Esophagus muscularis mucosa (tissue), 4 donors: ENCODE data around the gene SLC7A7. TPM values are rescaled to one million over a fixed set of nuclear protein-coding genes. Genes with fewer than 3 reads are reported as not detected.
"Not testable (repeated sequence)": the region's sequence is repeated elsewhere in the genome, so short reads cannot be mapped to it uniquely, and the experiment has no call there.

Experiments
- DNase-seq: peaks from one replicate; pipeline ENCODE4 v3.0.0-alpha.2; 2017; ENCODE audit errors: extremely low spot score
- H3K27ac ChIP-seq, 4 donors: fragments of 200-600 bp; sonication (generic); replicated peaks in 1 of 4; 1 replicate in 3 of 4; 2 replicates in 1 of 4; pipeline ENCODE4 v1.5.1; 2016 to 2019; ENCODE audit warnings: mild to moderate bottlenecking in 1 of 4
- H3K27me3 ChIP-seq, 4 donors: fragments of 200-600 bp; sonication (generic); one replicate each; pipeline versions ENCODE4 v1.5.1 to v1.6.0; 2016 to 2019
- H3K36me3 ChIP-seq, 4 donors: fragments of 200-600 bp; sonication (generic); one replicate each; pipeline ENCODE4 v1.5.1; 2016 to 2019
- H3K4me1 ChIP-seq, 4 donors: fragments of 200-600 bp; sonication (generic); one replicate each; pipeline ENCODE4 v1.5.1; 2016 to 2019
- H3K4me3 ChIP-seq, 4 donors: fragments of 200-600 bp; sonication (generic); 1 replicate in 2 of 4; 2 replicates in 2 of 4; pipeline ENCODE4 v1.5.1; 2016 to 2019; ENCODE audit warnings: mild to moderate bottlenecking in 4 of 4, moderate library complexity in 1 of 4
- H3K9me3 ChIP-seq, 4 donors: fragments of 200-600 bp; sonication (generic); 1 replicate in 3 of 4; 2 replicates in 1 of 4; pipeline ENCODE4 v1.5.1; 2016 to 2019
- EP300 ChIP-seq: sonication (generic); formaldehyde crosslinking; IDR thresholded peaks from one replicate; pipeline ENCODE4 v1.6.1; 2017; ENCODE audit warnings: antibody characterized with exemption
- POLR2A ChIP-seq: fragments of 450-650 bp; IDR thresholded peaks from one replicate; pipeline ENCODE4 v1.6.1; 2017; ENCODE audit warnings: antibody characterized with exemption, moderate library complexity, mild to moderate bottlenecking, low read depth
- POLR2AphosphoS5 ChIP-seq, 2 donors: sonication (generic); formaldehyde crosslinking; IDR thresholded peaks; one replicate each; pipeline ENCODE4 v1.6.1; 2017; ENCODE audit warnings: antibody characterized with exemption in 2 of 2
- WGBS: methylation state at CpG from one replicate; pipeline ENCODE4 v1.1.5; 2018; 5-methylcytosine and 5-hydroxymethylcytosine counted together
- intact Hi-C: fragments of 100-400 bp; cut with DNase I; formaldehyde crosslinking; loops from one replicate; pipeline ENCODE4 v1.15.1; 2023
- small RNA-seq, 3 donors: library from RNA; depleted of rRNA; stranded (forward); fragments of <200 nt; gene quantifications; one replicate each; pipeline ENCODE3, GENCODE V24; 2016
- total RNA-seq, 4 donors: library from RNA; depleted of rRNA; stranded (reverse); fragments of >200 nt; gene quantifications; one replicate each; pipeline versions ENCODE4 v1.1.0 to v1.2.1, GENCODE V29; 2016
- TF ChIP-seq, protein P1 (sequence below), 3 experiments: fragments of 200-600 bp in 2 of 3; fragments of 450-650 bp in 1 of 3; sonication (generic) in 2 of 3; IDR thresholded peaks; one replicate each; pipeline ENCODE4 v1.5.1; 2017 to 2019; ENCODE audit warnings: antibody characterized with exemption in 3 of 3, mild to moderate bottlenecking in 2 of 3, moderate library complexity in 1 of 3

Gene SLC7A7
- total RNA-seq, 4 donors from 2014 or later: 9.6 to 22.9 (median 15.3) TPM

DNA sequence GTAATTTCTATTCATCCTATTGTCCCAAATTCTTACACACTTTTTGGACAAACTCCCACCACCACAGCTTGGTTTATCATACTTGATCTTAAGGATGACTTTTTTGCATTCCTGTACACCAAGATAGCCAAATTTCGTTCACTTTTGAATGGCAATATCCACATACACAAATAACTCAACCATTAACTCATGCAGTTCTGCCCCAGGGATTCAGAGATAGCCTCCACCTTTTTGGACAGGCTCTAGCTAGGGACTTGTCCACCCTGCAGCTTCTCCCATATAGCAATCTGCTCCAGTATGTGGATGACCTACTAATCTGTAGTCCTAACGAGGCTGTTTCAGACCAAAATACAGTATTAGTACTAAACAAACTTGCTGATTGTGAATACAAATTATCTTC lies 81.4 kb downstream of the SLC7A7 start:
- TF ChIP-seq, protein P1, sequence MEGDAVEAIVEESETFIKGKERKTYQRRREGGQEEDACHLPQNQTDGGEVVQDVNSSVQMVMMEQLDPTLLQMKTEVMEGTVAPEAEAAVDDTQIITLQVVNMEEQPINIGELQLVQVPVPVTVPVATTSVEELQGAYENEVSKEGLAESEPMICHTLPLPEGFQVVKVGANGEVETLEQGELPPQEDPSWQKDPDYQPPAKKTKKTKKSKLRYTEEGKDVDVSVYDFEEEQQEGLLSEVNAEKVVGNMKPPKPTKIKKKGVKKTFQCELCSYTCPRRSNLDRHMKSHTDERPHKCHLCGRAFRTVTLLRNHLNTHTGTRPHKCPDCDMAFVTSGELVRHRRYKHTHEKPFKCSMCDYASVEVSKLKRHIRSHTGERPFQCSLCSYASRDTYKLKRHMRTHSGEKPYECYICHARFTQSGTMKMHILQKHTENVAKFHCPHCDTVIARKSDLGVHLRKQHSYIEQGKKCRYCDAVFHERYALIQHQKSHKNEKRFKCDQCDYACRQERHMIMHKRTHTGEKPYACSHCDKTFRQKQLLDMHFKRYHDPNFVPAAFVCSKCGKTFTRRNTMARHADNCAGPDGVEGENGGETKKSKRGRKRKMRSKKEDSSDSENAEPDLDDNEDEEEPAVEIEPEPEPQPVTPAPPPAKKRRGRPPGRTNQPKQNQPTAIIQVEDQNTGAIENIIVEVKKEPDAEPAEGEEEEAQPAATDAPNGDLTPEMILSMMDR (IDR thresholded peaks at IDR 0.05): no peak
- TF ChIP-seq POLR2A (no peak), EP300 (no peak), POLR2AphosphoS5 (IDR thresholded peaks at IDR 0.05) (no peak)
- no peak for DNase-seq
- Histone ChIP-seq H3K27me3 (no peaks in the 10 kb centered on the region), H3K36me3 (no peaks in the 10 kb centered on the region), H3K4me1 (no peaks in the 10 kb centered on the region), H3K4me3 (no peak overlapping the region), H3K27ac (no peak overlapping the region), H3K9me3 (no peaks in the 10 kb centered on the region)
- intact Hi-C loops: no loop called here
- WGBS: 47% methylated on average over 2 of the region's 2 CpGs

DNA sequence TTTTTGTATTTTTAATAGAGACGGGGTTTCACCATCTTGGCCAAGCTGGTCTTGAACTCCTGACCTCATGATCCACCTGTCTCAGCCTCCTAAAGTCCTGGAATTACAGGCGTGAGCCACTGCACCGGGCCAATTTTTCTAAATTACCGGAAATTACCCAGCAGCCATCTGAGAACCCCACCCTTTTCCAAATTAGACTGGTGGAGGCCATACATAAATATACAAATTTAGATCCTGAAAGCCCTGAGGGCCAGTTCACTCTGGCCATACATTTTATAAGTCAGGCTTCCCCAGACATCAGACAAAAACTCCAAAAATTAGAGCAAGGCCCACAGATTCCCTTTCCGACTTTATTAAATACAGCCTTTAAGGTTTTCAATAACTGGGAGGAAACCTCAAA lies 83.2 kb downstream of the SLC7A7 start:
- intact Hi-C loops, H3K36me3 ChIP-seq, H3K27ac ChIP-seq, H3K9me3 ChIP-seq, H3K27me3 ChIP-seq, DNase-seq, H3K4me1 ChIP-seq, H3K4me3 ChIP-seq: not testable (repeated sequence)
- 91% methylated on average over 5 of the region's 5 CpGs for WGBS

DNA sequence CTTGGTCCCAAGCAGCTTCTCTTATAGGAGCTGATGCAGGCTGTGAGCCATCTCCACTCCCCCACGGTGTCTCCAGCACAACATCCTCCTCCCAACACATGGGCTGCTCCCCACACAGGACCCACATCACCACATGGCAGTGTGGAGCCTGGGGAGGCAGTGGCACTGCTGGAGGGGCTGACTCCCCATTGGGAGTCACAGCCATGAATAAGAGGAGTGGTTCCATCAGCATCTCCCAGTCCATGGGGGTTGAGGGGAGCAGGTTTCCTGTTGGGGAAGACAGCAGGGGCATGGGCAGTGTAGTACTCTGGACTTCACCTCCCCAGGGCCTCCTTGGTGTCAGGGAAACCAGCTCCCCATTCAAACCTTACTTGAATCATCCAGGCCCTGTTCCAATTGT lies 89.2 kb downstream of the SLC7A7 start:
- Histone ChIP-seq H3K36me3 (no peaks in the 10 kb centered on the region), H3K9me3 (peaks cover 0 to 4% (median 0%) of the 10 kb centered on the region in 4 donors)

DNA sequence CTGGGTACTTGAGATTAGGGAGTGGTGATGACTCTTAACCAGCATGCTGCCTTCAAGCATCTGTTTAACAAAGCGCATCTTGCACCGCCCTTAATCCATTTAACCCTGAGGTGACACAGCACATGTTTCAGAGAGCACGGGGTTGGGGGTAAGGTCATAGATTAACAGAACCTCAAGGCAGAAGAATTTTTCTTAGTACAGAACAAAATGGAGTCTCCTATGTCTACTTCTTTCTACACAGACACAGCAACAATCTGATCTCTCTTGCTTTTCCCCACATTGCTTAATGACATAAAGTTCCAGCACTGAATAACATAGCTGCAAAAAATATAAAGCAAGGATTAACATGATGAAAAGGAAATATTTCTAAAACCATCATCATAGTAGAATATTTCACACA lies 89.9 kb downstream of the SLC7A7 start:
- H3K27ac ChIP-seq, H3K36me3 ChIP-seq, H3K4me3 ChIP-seq, DNase-seq, intact Hi-C loops, H3K9me3 ChIP-seq, H3K27me3 ChIP-seq, H3K4me1 ChIP-seq: not testable (repeated sequence)
- 65% methylated on average over 3 of the region's 3 CpGs for WGBS

More for the DNA sequence above, 89.2 kb downstream of the SLC7A7 start:
- TF ChIP-seq POLR2AphosphoS5 (IDR thresholded peaks at IDR 0.05): no peak
- TF ChIP-seq, protein P1 (IDR thresholded peaks at IDR 0.05): no peak
- intact Hi-C loops: no loop called here
- 83% methylated on average over 1 of the region's 1 CpG for WGBS
- H3K27ac ChIP-seq: no peak overlapping the region
- H3K27me3 ChIP-seq: peaks cover 0 to 9% (median 0%) of the 10 kb centered on the region in 4 donors
- DNase-seq: no peak
- no peaks in the 10 kb centered on the region for H3K4me1 ChIP-seq
- H3K4me3 ChIP-seq: no peak overlapping the region

DNA sequence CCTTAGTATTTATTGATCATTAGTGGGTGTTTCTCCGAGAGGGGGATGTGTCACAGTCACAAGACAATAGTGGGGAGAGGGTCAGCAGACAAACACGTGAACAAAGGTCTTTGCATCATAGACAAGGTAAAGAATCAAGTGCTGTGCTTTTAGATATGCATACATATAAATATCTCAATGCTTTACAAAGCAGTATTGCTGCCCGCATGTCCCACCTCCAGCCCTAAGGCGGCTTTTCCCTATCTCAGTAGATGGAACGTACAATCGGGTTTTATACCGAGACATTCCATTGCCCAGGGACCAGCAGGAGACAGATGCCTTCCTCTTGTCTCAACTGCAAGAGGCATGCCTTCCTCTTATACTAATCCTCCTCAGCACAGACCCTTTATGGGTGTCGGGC lies 90.4 kb downstream of the SLC7A7 start:
- H3K27ac ChIP-seq, H3K9me3 ChIP-seq, intact Hi-C loops, H3K27me3 ChIP-seq, H3K4me1 ChIP-seq, H3K36me3 ChIP-seq, DNase-seq, H3K4me3 ChIP-seq: not testable (repeated sequence)
- 82% methylated on average over 8 of the region's 8 CpGs for WGBS

DNA sequence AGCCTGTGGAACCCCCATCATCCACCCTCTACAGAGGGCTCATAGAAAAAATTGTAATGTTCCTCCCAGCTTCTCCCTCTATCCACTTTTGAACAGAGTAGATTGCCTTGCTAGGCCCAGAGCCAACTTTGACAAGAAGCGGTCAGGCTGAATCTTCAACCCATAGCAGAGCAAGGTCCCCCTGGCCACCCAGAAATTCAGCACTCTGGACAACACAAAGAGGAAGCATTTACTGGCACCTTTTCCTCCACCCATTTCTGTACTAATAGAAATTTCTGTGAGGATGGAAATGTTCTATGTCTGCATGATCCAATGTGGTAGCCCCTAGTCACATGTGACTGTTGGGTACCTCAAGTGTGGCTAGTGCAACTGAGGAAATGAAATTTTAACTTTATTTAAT lies 91.4 kb downstream of the SLC7A7 start:
- no peak for DNase-seq
- Histone ChIP-seq H3K36me3 (no peaks in the 10 kb centered on the region), H3K4me1 (no peaks in the 10 kb centered on the region), H3K27ac (no peak overlapping the region), H3K4me3 (no peak overlapping the region), H3K9me3 (peaks cover 0 to 4% (median 0%) of the 10 kb centered on the region in 4 donors), H3K27me3 (peaks cover 0 to 9% (median 0%) of the 10 kb centered on the region in 4 donors)
- TF ChIP-seq POLR2A: no peak
- TF ChIP-seq EP300: no peak
- TF ChIP-seq, protein P1 (IDR thresholded peaks at IDR 0.05): no peak
- TF ChIP-seq POLR2AphosphoS5 (IDR thresholded peaks at IDR 0.05): no peak
- intact Hi-C loops: no loop called here
- WGBS: 92% methylated on average over 1 of the region's 1 CpG

Small RNAs within 50 kb of the gene (small RNA-seq; reads per million reads assigned to genes)
- 0 reads per million in 3 donors for gene RF00019
- 0 reads per million in 3 donors for gene RF00588

Other genes starting within 250 kb of the SLC7A7 start
- gene DAD1, start 226.2 kb downstream of the SLC7A7 start, total RNA-seq: 100 to 1,000 TPM; 118 to 154 (median 131) TPM
- gene ABHD4, start 217.1 kb downstream of the SLC7A7 start, total RNA-seq: 10 to 100 TPM; 18.7 to 42.3 (median 27.7) TPM
- gene OR6J1, start 171.1 kb downstream of the SLC7A7 start, total RNA-seq: not detected
- 10 to 100 TPM; 63.5 to 74.9 (median 71.3) TPM for gene OXA1L, start 48.7 kb downstream of the SLC7A7 start, total RNA-seq
- 10 to 100 TPM; 27.0 to 64.5 (median 37.2) TPM for gene MRPL52, start 14.5 kb upstream of the SLC7A7 start, total RNA-seq
- 100 to 1,000 TPM in 3 of 4 donors, 10 to 100 TPM in 1; 83.9 to 149 (median 123) TPM for gene MMP14, start 21.1 kb upstream of the SLC7A7 start, total RNA-seq
- 100 to 1,000 TPM; 111 to 279 (median 197) TPM for gene LRP10, start 56.3 kb upstream of the SLC7A7 start, total RNA-seq
- gene REM2, start 67.8 kb upstream of the SLC7A7 start, total RNA-seq: under 1 TPM; 0.26 to 0.66 (median 0.38) TPM
- 100 to 1,000 TPM in 2 of 4 donors, 10 to 100 TPM in 2; 52.7 to 229 (median 102) TPM for gene RBM23, start 103.7 kb upstream of the SLC7A7 start, total RNA-seq
- 10 to 100 TPM; 35.5 to 51.0 (median 44.8) TPM for gene PRMT5, start 113.9 kb upstream of the SLC7A7 start, total RNA-seq
- gene HAUS4, start 141.7 kb upstream of the SLC7A7 start, total RNA-seq: 10 to 100 TPM; 31.7 to 46.8 (median 39.1) TPM
- 10 to 100 TPM in 3 of 4 donors, 1 to 10 TPM in 1; 7.0 to 32.5 (median 17.9) TPM for gene AJUBA, start 167.1 kb upstream of the SLC7A7 start, total RNA-seq
- 10 to 100 TPM in 2 of 4 donors, 1 to 10 TPM in 2; 4.6 to 11.2 (median 9.9) TPM for gene C14orf93, start 194.7 kb upstream of the SLC7A7 start, total RNA-seq
- 100 to 1,000 TPM; 135 to 155 (median 145) TPM for gene PSMB5, start 219.5 kb upstream of the SLC7A7 start, total RNA-seq
- not detected for gene PSMB11, start 226.8 kb upstream of the SLC7A7 start, total RNA-seq
- 1 to 10 TPM; 2.5 to 5.9 (median 3.6) TPM for gene CDH24, start 242.1 kb upstream of the SLC7A7 start, total RNA-seq